Epithelial cell of esophagus (primary cell): Measurements from ENCODE around the gene MAGI2.

Experiments
- DNase-seq: peaks from one replicate; pipeline ENCODE4 v3.0.0; 2010; ENCODE audit warnings: low read depth
- H3K4me3 ChIP-seq: 2 replicates; pipeline ENCODE4 v1.5.1; 2011; ENCODE audit warnings: mild to moderate bottlenecking, low read length, control low read depth
- TF ChIP-seq, protein P1 (sequence below): IDR thresholded peaks from 2 replicates; pipeline ENCODE4 v1.5.1; 2011; ENCODE audit warnings: low read depth, mild to moderate bottlenecking, low read length, control low read depth, inconsistent platforms; ENCODE audit not compliant: insufficient read depth; ENCODE audit errors: missing control alignments

MAGI2 gene

DNA sequence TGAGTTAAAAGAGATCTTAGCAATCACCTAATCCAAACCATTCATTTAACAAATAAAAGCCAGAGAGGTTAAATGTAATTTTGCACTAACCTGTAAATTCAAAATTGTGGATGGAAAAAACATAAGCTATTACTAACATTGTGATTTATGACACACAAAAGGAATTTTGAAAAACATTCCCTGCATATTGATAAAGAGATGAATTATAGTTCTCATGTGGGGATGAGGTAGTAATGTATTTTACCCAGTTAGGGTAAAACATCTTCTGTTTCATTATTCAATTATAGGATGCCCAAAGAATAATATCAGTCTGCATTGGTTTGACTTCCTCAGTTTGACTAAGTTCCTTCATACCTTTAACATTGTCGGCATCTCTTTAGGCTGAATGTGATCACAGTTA, 1093.6 kb downstream of the MAGI2 start:
- DNase-seq, result no peak
- TF ChIP-seq, protein P1, sequence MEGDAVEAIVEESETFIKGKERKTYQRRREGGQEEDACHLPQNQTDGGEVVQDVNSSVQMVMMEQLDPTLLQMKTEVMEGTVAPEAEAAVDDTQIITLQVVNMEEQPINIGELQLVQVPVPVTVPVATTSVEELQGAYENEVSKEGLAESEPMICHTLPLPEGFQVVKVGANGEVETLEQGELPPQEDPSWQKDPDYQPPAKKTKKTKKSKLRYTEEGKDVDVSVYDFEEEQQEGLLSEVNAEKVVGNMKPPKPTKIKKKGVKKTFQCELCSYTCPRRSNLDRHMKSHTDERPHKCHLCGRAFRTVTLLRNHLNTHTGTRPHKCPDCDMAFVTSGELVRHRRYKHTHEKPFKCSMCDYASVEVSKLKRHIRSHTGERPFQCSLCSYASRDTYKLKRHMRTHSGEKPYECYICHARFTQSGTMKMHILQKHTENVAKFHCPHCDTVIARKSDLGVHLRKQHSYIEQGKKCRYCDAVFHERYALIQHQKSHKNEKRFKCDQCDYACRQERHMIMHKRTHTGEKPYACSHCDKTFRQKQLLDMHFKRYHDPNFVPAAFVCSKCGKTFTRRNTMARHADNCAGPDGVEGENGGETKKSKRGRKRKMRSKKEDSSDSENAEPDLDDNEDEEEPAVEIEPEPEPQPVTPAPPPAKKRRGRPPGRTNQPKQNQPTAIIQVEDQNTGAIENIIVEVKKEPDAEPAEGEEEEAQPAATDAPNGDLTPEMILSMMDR, result no peak

DNA sequence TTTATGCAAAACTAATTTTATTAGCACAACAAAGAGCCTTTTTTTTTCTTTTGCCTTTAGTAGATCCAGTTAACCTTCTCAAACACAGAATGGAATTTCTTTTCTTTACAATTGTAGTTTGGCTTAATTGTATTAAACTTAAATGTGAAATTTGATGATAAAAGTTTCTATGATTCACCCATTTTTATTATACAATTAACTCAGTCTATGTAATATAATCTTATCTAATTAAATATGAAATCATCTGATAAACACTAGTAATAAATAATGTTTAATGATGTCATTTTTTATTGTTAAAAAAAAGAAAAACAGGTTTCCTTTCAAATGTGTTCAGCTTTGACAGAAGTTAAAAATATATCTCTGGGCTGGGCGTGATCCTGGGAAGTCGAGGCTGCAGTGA, 1095.8 kb downstream of the MAGI2 start:
- TF ChIP-seq, protein P1, result no peak
- H3K4me3 ChIP-seq, result no peak overlapping the region
- DNase-seq, result no peak

More for the DNA sequence above, 1093.6 kb downstream of the MAGI2 start:
- H3K4me3 ChIP-seq, result no peak overlapping the region

DNA sequence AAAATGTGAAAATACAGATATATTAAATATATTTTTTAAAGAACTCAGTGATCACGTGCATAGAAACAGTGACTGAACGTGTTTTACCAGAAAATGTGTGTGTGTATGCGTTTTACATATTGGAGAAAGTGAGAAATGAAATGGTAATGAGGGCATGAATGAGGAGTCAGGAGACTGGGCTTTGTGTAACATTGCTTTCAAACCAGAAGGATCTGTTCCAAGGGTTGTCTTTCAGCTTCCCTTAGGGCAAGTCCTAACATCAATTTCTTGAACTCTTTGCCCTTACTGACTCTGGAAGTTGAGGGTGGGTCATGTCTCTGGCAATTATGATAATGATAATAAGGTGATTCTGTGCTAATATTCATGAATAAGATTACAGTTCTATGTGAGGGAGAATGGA, 1097.6 kb downstream of the MAGI2 start:
- no peak overlapping the region for H3K4me3 ChIP-seq
- no peak for DNase-seq
- TF ChIP-seq, protein P1, result no peak

DNA sequence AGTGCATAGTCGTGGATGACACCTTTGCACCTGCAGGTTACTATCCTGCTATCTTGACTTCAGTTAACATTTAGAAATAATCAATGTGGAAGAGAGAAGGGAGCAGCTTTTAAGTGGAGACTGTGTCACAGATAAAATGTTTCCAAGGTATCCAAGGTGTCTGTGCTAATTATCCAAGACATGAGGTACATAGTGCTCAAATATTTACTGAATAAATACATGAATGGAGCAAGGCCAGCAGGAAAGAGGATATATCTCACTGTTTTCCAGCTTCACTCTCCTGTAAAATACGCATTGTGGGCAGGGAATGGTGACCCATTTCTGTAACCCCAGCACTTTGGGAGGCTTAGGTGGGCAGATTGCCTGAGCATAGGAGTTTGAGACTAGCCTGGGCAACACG, 1102.5 kb downstream of the MAGI2 start:
- DNase-seq, result no peak

DNA sequence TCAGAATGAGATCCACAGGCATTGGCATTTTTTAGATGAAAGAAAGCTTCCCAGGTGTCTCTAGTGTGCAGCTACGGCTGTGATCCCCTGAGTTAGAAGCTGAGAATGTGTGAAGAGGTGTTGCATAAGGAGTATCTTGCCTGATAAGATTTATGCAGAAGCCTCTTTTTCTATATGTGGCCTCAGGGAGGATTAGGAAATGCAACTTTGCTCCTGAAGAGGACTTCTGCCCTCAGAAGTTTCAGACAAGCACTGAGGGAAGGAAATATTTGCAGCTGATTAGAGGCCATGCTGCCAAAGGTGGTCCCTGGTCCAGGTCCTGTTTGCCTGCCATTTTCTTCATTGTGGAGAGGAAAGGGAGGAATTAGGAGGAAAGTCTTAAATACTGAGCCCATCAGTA, 1103.1 kb downstream of the MAGI2 start:
- H3K4me3 ChIP-seq, result no peak overlapping the region
- DNase-seq, result no peak
- TF ChIP-seq, protein P1, result no peak

More for the DNA sequence above, 1102.5 kb downstream of the MAGI2 start:
- no peak overlapping the region for H3K4me3 ChIP-seq
- TF ChIP-seq, protein P1, result no peak

DNA sequence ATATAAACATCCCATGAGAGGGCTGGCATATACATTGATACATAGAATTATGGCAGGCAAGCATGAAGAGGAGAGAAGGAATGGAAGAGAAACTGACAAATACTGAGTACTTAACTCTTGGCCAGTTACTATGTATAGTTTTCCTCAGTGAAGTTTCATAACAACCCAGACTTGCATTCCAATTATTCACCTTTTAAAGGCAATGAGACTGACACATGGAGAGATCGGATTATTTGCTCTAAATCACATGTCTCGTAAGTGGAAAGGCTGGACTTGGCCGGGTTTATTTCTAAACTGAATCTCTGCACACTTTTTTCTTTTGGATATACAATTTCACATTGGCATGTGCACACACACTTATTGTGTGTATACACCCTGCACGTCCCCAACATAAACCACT, 1106.6 kb downstream of the MAGI2 start:
- TF ChIP-seq, protein P1, result no peak
- no peak for DNase-seq
- H3K4me3 ChIP-seq, result no peak overlapping the region

DNA sequence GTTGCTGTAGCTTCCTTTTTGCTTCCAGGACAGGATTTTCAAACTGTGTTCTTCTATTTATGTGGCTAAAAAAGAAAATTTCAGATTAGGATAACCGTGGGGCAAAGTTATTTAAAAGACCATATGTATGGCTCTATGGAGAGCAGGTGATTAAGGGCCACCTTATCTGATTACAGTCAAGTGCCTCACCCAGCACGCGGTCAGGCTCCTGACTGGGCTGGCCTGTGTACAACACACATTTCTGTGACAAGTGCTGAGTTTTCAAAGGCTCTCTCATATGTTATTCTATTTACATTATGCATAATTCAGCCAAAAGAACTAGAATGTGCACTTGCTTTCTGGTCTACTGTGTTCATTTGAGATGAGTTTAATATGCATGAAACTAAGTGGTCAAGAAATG, 1107.5 kb downstream of the MAGI2 start:
- H3K4me3 ChIP-seq, result no peak overlapping the region
- TF ChIP-seq, protein P1, result no peak
- no peak for DNase-seq
